GM12865 (cell line): ENCODE results near the gene PLA2G4D.

Experiments
- DNase-seq: peaks from one replicate; pipeline ENCODE4 v3.0.0; 2010; ENCODE audit warnings: low read depth
- H3K4me3 ChIP-seq: 2 replicates; pipeline ENCODE4 v1.5.1; 2011; ENCODE audit warnings: mild to moderate bottlenecking, low read depth, low read length, control low read depth
- CTCF ChIP-seq: IDR thresholded peaks from 2 replicates; pipeline ENCODE4 v1.5.1; 2011; ENCODE audit warnings: low read length, control low read depth, low read depth, inconsistent platforms; ENCODE audit not compliant: insufficient read depth; ENCODE audit errors: missing control alignments

PLA2G4D gene

GRCh38 chr15:42133356-42133755, 39.0 kb upstream of the PLA2G4D start:
- no peak overlapping the region for H3K4me3 ChIP-seq
- DNase-seq, result no peak
- TF ChIP-seq CTCF, result no peak

- no peak for DNase-seq
- TF ChIP-seq CTCF, result no peak
- no peak overlapping the region for H3K4me3 ChIP-seq
These were observed 37.8 kb upstream of the PLA2G4D start for GRCh38 chr15:42131826-42132806.

GRCh38 chr15:42131006-42131405, 36.6 kb upstream of the PLA2G4D start:
- no peak for TF ChIP-seq CTCF
- H3K4me3 ChIP-seq, result no peak overlapping the region
- no peak for DNase-seq

GRCh38 chr15:42130246-42130986, 36.1 kb upstream of the PLA2G4D start:
- no peak for DNase-seq
- no peak for TF ChIP-seq CTCF
- H3K4me3 ChIP-seq, result no peak overlapping the region; the same call in 1 of the 2 replicates

- H3K4me3 ChIP-seq, result peak overlapping the region; percentile 16; the same call in 1 of the 2 replicates
- no peak for TF ChIP-seq CTCF
- no peak for DNase-seq
These were observed 35.0 kb upstream of the PLA2G4D start for GRCh38 chr15:42129364-42129763.

GRCh38 chr15:42128476-42128875, 34.1 kb upstream of the PLA2G4D start:
- no peak for TF ChIP-seq CTCF
- no peak overlapping the region for H3K4me3 ChIP-seq
- no peak for DNase-seq
